ENCODE measurements around the gene PRR7. TPM values are rescaled to one million over a fixed set of nuclear protein-coding genes. Genes with fewer than 3 reads are reported as not detected.

Gene PRR7
- polyA plus RNA-seq, 3 donors, result 1.8 to 17.4 (median 2.1) TPM

DNA sequence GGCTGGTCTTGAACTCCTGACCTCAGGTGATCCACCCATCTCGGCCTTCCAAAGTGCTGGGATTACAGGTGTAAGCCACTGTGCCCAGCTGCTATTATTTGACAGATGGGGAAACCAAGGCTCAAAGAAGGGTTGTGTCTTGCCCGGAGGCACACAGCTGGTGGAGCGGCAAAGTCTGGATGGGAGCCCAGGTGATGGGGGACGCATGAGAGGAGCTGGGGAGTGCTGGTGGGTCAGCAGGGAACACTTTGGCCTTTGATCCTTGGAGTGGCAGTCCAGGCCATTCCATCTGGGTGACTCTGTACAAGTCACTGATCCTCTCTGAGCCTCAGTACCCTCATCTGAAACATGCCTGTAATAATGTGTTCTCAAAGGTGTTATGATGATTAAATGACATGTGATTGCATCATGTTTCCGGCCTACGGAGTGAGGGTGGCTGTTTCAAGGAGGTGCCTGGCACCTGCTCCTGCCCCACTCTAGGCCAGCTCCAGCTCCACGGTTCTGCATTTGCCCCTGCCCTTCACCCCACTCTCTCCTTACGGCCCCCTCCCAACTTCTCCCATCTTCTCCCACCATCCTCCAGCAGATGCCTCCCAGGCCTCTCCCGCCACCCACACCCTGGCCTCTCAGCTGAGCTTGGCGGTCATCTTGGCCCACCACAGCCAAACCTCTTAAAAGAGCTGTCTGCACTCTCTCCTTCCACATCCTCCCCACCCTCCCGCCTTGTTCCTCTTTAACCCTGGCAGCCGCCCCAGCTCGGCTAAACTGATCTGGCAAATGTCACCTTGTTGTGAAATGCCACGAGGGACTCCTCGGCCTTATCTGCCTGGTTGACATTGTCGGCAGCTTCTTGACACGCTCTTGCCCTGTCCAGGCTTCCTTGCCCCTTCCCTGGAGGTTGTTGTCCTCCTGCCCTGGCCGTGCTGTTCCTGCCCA, 32.4 kb downstream of the PRR7 start:
- peak overlapping the region; percentile 5 for H3K9ac ChIP-seq (ENCODE audit: insufficient read depth, low read length, poor library complexity, severe bottlenecking)

GRCh38 chr5:177479774-177480173, 33.2 kb downstream of the PRR7 start:
- Mint-ChIP-seq H3K27ac (peak overlapping the region; percentile 69 to 92 (median 89)), H3K27me3 (ENCODE audit: low read depth in 3 of 3) (peaks cover 24 to 44% (median 26%) of the 10 kb centered on the region in 3 donors), H3K36me3 (peaks cover 34 to 39% of the 10 kb centered on the region in 2 donors), H3K4me3 (peak overlapping the region; percentile 37 to 59), H3K9me3 (peaks cover 0 to 12% (median 0%) of the 10 kb centered on the region in 7 donors), H3K4me1 (peaks cover 51% of the 10 kb centered on the region)
- peak overlapping the region in 1 of 3 experiments; percentile 32 for H3K4me3 ChIP-seq (replicated peaks in 1 of 3; ENCODE audit: low read depth in 2 of 3, low read length in 3 of 3)
- H3K36me3 ChIP-seq (replicated peaks in 1 of 2; ENCODE audit: control insufficient read depth in 1 of 2, insufficient read depth in 2 of 2, low read length in 2 of 2), result peaks cover 15 to 26% of the 10 kb centered on the region in 2 donors
- peaks cover 0 to 13% of the 10 kb centered on the region in 2 donors for H3K27me3 ChIP-seq (ENCODE audit: control insufficient read depth in 2 of 2, insufficient read depth in 2 of 2, low read length in 2 of 2)
- TF ChIP-seq, protein P1, sequence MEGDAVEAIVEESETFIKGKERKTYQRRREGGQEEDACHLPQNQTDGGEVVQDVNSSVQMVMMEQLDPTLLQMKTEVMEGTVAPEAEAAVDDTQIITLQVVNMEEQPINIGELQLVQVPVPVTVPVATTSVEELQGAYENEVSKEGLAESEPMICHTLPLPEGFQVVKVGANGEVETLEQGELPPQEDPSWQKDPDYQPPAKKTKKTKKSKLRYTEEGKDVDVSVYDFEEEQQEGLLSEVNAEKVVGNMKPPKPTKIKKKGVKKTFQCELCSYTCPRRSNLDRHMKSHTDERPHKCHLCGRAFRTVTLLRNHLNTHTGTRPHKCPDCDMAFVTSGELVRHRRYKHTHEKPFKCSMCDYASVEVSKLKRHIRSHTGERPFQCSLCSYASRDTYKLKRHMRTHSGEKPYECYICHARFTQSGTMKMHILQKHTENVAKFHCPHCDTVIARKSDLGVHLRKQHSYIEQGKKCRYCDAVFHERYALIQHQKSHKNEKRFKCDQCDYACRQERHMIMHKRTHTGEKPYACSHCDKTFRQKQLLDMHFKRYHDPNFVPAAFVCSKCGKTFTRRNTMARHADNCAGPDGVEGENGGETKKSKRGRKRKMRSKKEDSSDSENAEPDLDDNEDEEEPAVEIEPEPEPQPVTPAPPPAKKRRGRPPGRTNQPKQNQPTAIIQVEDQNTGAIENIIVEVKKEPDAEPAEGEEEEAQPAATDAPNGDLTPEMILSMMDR (IDR thresholded peaks at IDR 0.05), result no peak
- peak in 1 of 3 donors; percentile 40 for DNase-seq
- peaks cover 27% of the 10 kb centered on the region for H4K20me1 ChIP-seq (ENCODE audit: insufficient read depth, low read length)
- no peaks in the 10 kb centered on the region for H3K79me2 ChIP-seq (ENCODE audit: insufficient read depth, low read length)
- no peak overlapping the region for H2AFZ ChIP-seq (ENCODE audit: insufficient read depth, low read depth, low read length, poor library complexity, severe bottlenecking)
- peak overlapping the region; percentile 27 for H3K4me2 ChIP-seq (replicated peaks; ENCODE audit: extremely low read depth, low read length, poor library complexity, severe bottlenecking)
- WGBS (ENCODE audit: insufficient coverage), result 37% methylated on average over 14 of the region's 14 CpGs
- H3K9me3 ChIP-seq (replicated peaks in 1 of 2; ENCODE audit: control insufficient read depth in 1 of 2, insufficient read depth in 1 of 2, low read length in 2 of 2), result no peaks in the 10 kb centered on the region
- H3K4me1 ChIP-seq (ENCODE audit: control insufficient read depth in 1 of 2, insufficient read depth in 2 of 2, low read length in 2 of 2), result peaks cover 44 to 52% of the 10 kb centered on the region in 2 donors
- peak overlapping the region; percentile 5 for H3K9ac ChIP-seq (ENCODE audit: insufficient read depth, low read length, poor library complexity, severe bottlenecking)
- peak overlapping the region; percentile 5 to 13 for H3K27ac ChIP-seq (ENCODE audit: low read depth in 1 of 2, low read length in 2 of 2)
- intact Hi-C loops (cut with micrococcal nuclease), result no loop called here

More for the DNA sequence above, 32.4 kb downstream of the PRR7 start:
- H3K27ac ChIP-seq (ENCODE audit: low read depth in 1 of 2, low read length in 2 of 2), result peak overlapping the region; percentile 5 to 13
- H4K20me1 ChIP-seq (ENCODE audit: insufficient read depth, low read length), result peaks cover 26% of the 10 kb centered on the region
- DNase-seq, result peak; percentile 79 to 92 (median 84)
- H3K36me3 ChIP-seq (replicated peaks in 1 of 2; ENCODE audit: control insufficient read depth in 1 of 2, insufficient read depth in 2 of 2, low read length in 2 of 2), result peaks cover 13 to 18% of the 10 kb centered on the region in 2 donors
- H3K4me3 ChIP-seq (replicated peaks in 1 of 3; ENCODE audit: low read depth in 2 of 3, low read length in 3 of 3), result peak overlapping the region in 1 of 3 experiments; percentile 32
- H3K27me3 ChIP-seq (ENCODE audit: control insufficient read depth in 2 of 2, insufficient read depth in 2 of 2, low read length in 2 of 2), result peaks cover 4 to 21% of the 10 kb centered on the region in 2 donors
- H3K36me3 Mint-ChIP-seq, result peaks cover 30 to 35% of the 10 kb centered on the region in 2 donors
- peak overlapping the region; percentile 69 to 92 (median 89) for H3K27ac Mint-ChIP-seq
- WGBS (ENCODE audit: insufficient coverage), result 19% methylated on average over 15 of the region's 18 CpGs
- peaks cover 0 to 12% (median 3%) of the 10 kb centered on the region in 7 donors for H3K9me3 Mint-ChIP-seq
- no peak overlapping the region for H2AFZ ChIP-seq (ENCODE audit: insufficient read depth, low read depth, low read length, poor library complexity, severe bottlenecking)
- peak overlapping the region; percentile 27 for H3K4me2 ChIP-seq (replicated peaks; ENCODE audit: extremely low read depth, low read length, poor library complexity, severe bottlenecking)
- peak overlapping the region; percentile 53 to 79 for H3K4me3 Mint-ChIP-seq
- peaks cover 48 to 56% of the 10 kb centered on the region in 2 donors for H3K4me1 ChIP-seq (ENCODE audit: control insufficient read depth in 1 of 2, insufficient read depth in 2 of 2, low read length in 2 of 2)
- no peaks in the 10 kb centered on the region for H3K79me2 ChIP-seq (ENCODE audit: insufficient read depth, low read length)
- TF ChIP-seq, protein P1 (IDR thresholded peaks at IDR 0.05), result no peak
- peaks cover 58% of the 10 kb centered on the region for H3K4me1 Mint-ChIP-seq
- intact Hi-C loops (cut with micrococcal nuclease), result no loop called here
- peaks cover 29 to 46% (median 31%) of the 10 kb centered on the region in 3 donors for H3K27me3 Mint-ChIP-seq (ENCODE audit: low read depth in 3 of 3)
- no peaks in the 10 kb centered on the region for H3K9me3 ChIP-seq (replicated peaks in 1 of 2; ENCODE audit: control insufficient read depth in 1 of 2, insufficient read depth in 1 of 2, low read length in 2 of 2)
